A172 (cell line): ENCODE results near the gene ARSA. TPM values are rescaled to one million over a fixed set of nuclear protein-coding genes. Genes with fewer than 3 reads are reported as not detected.
A peak's percentile ranks its signal among the peaks of the same experiment; 100 is the strongest.

Experiments used
- DNase-seq: peaks from one replicate; pipeline ENCODE4 v3.0.0-alpha.2; 2015; ENCODE audit warnings: low spot score
- total RNA-seq: library from RNA; depleted of rRNA; stranded (reverse); fragments of >200 nt; shearing (Covaris generic); gene quantifications from 2 replicates; pipeline ENCODE4 v1.2.3, GENCODE V29; 2014

ARSA gene
- total RNA-seq, 1 experiment from 2014 or later = 14.3 TPM

DNA sequence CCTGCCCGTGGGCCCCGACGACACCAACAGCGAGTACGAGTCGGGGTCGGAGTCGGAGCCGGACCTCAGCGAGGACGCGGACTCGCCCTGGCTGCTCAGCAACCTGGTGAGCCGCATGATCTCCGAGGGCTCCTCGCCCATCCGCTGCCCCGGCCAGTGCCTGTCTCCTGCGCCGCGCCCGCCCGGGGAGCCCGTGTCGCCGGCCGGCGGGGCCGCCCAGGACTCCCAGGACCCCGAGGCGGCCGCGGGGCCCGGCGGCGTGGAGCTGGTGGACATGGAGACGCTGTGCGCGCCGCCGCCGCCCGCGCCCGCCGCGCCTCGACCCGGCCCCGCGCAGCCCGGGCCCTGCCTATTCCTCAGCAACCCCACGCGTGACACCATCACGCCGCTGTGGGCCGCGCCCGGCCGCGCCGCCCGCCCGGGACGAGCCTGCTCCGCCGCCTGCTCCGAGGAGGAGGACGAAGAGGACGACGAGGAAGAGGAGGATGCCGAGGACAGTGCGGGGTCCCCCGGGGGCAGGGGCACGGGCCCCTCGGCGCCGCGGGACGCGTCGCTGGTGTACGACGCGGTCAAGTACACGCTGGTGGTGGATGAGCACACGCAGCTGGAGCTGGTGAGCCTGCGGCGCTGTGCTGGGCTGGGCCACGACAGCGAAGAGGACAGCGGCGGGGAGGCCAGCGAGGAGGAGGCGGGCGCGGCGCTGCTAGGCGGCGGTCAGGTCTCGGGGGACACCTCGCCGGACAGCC, 23.5 kb downstream of the ARSA start:
- DNase-seq = no peak

DNA sequence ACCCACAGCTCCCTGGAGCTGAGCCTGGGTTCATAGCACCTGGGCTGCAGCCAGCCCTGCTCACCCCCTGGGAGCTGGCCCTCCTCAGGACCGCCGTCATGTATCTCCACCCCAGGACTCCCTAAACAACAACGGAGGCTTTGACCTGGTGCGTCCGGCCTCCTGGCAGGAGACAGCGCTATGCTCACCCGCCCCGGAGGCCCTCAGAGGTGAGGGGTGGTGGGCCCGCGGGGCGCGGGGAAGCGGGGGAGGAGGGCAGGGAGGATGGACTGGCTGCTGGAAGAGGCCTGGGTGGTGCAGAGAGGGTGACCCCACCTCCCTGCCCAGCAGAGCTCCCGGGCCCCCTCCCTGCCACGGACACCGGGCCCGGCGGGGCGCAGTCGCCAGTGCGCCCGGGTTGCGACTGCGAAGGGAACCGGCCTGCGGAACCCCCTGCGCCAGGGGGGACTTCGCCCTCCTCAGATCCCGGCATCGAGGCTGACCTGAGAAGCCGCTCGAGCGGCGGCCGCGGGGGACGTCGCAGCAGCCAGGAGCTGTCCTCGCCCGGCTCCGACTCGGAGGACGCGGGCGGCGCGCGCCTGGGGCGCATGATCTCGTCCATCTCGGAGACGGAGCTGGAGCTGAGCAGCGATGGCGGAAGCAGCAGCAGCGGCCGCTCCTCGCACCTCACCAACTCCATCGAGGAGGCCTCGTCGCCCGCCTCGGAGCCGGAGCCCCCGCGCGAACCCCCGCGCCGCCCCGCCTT, 24.3 kb downstream of the ARSA start:
- DNase-seq = no peak

GRCh38 chr22:50602338-50602700, 25.6 kb downstream of the ARSA start:
- no peak for DNase-seq

GRCh38 chr22:50601669-50602337, 26.1 kb downstream of the ARSA start:
- no peak for DNase-seq

- no peak for DNase-seq
These were observed 26.8 kb downstream of the ARSA start for GRCh38 chr22:50600967-50601668.

- DNase-seq = no peak
These were observed 27.4 kb downstream of the ARSA start, which contains the start of gene MAPK8IP2 for GRCh38 chr22:50600538-50600937. Gene MAPK8IP2 (plus strand): TSS chr22:50600793. CDS start chr22:50600819, 26 bp downstream.

GRCh38 chr22:50599816-50600455, 28.0 kb downstream of the ARSA start:
- DNase-seq = no peak

DNA sequence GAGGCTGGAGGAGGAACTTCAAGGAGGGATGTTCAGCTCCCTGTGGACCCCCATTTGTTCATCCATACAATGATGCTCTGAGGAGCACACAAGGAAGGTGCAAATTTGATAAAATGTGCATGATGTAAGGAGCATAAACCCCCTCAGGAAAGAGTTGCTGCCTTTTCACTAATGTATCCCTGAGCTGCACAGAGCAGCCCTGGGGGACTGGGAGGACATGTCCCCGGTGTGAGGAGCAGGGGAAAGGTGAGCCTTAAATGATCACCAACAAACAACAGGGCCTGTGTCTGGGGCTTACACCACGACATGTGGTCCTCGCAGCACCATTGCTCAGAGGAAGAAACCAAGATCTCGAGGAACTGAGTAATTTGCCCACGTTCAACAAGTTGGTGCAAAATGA, 30.9 kb downstream of the ARSA start:
- no peak for DNase-seq

GRCh38 chr22:50595189-50595588, 32.8 kb downstream of the ARSA start:
- DNase-seq = no peak

- no peak for DNase-seq
These were observed 40.5 kb downstream of the ARSA start for GRCh38 chr22:50587407-50587806.

DNA sequence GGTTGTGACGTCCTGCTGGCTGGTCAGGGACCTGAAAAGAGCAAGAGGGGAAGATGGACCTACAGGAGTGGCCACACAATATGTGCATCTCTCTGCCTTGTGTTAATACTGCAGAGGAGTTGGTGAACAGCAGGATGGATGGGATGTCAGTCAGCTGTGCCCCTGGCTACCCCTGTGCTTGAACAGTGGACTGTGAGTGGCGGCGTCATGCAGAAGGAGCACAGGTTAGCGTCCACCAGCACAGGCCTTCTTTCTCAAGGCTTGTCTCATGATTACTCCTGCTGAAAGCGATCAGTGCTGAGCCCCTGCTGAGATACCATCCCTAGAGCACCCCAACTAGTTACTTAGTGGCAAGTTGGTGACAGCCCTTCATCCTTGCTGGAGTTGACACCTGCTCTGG, 41.5 kb downstream of the ARSA start:
- no peak for DNase-seq

GRCh38 chr22:50585781-50586180, 42.2 kb downstream of the ARSA start:
- no peak for DNase-seq

DNA sequence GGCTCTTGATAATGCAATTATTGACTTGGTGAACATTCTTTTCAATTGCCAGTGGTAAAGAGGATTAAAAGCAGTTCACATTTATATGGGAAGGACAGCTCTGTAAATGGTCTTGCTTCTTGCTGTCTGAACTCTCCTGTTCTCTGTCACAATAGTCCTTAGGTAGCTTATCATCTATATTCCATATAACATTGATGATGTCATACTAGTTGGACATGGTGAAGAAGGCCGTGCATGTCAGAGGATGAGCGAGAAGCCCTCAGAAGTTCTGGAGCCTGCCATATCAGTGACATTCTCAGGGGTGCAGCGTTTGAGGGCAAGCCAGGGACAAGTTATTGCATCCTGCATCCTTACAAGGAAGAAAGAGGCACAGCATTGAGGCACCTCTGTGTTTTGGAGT, 42.7 kb downstream of the ARSA start:
- DNase-seq = no peak

- no peak for DNase-seq
These were observed 43.6 kb downstream of the ARSA start for GRCh38 chr22:50584106-50585096.

GRCh38 chr22:50583294-50583861, 44.6 kb downstream of the ARSA start:
- DNase-seq = no peak

DNA sequence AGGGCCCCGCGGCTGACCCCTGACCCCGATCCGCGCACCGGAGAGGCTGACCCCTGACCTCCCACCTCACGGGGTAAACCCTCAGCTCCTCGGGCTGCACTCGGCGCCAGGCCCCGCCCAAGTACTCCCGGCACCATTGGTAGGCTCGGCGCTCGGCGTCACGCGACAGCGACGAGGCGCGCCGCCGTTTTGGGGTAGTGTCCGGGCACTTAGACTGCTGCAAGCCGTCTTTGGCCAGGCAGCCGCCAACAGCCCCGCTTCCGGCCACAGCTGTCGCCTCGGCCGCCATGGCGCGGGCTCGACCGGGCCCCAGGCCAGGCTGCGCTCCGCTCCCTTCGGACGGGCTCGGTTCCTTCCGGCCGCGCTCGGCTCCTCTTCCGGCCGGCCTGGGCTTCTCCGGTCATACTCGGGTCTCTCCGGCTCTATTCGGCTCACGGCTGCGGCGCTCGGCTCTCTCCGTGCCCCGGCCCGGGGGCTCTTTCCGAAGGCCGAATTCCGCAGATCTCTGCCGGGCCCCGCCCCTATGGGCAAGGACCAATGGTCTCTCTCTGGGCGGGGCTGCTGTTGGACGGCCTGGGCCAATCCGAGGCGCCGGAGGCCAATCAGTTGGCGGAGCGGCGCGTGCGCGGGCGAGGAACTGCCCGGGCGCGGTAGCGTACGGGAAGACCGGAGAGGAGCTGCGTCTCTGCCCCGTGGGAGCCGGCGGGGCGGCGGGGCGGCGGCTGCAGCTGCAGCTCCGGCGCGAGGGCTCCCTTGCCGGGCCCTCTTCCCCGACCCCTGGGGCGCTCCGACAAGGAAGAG, 45.3 kb downstream of the ARSA start, which contains the start of gene CHKB:
TSS of gene CHKB (minus strand) at position 357 of the 801 bp plus-strand sequence. CDS start at position 289, 68 bp downstream.
- DNase-seq = peak; percentile 86

GRCh38 chr22:50581950-50582492, 45.9 kb downstream of the ARSA start:
- DNase-seq = no peak
